WTC11 (cell line): ENCODE results near the gene SNX25.

Source experiments
- ATF3 ChIP-seq: sonication (generic); formaldehyde crosslinking; conservative IDR thresholded peaks from 2 replicates; pipeline ENCODE4 v1.8.1; 2022; ENCODE audit warnings: mild to moderate bottlenecking, missing genetic modification reagents
- CTCF ChIP-seq: fragments of 200-600 bp; IDR thresholded peaks from 2 replicates; pipeline ENCODE4 v1.8.0; 2022; ENCODE audit warnings: antibody characterized with exemption
- ELF4 ChIP-seq: sonication (generic); formaldehyde crosslinking; IDR thresholded peaks from 2 replicates; pipeline ENCODE4 v1.8.1; 2022; ENCODE audit warnings: low read depth, mild to moderate bottlenecking, moderate library complexity, missing genetic modification reagents
- FOXJ3 ChIP-seq: sonication (generic); formaldehyde crosslinking; IDR thresholded peaks from 2 replicates; pipeline ENCODE4 v1.9.0; 2021; ENCODE audit warnings: missing genetic modification reagents, mild to moderate bottlenecking, borderline replicate concordance
- TEAD4 ChIP-seq: sonication (generic); formaldehyde crosslinking; IDR thresholded peaks from 2 replicates; pipeline ENCODE4 v1.8.0; 2022; ENCODE audit warnings: mild to moderate bottlenecking, missing genetic modification reagents

GRCh38 chr4:185412412-185412811 is 203.0 kb downstream of the SNX25 start:
- TF ChIP-seq TEAD4 (CRISPR knock-in tag) (no peak), ATF3 (no peak), FOXJ3 (no peak), ELF4 (CRISPR knock-in tag) (no peak), CTCF (no peak)
